ENCODE measurements around the gene ATXN3L.

Gene ATXN3L

DNA sequence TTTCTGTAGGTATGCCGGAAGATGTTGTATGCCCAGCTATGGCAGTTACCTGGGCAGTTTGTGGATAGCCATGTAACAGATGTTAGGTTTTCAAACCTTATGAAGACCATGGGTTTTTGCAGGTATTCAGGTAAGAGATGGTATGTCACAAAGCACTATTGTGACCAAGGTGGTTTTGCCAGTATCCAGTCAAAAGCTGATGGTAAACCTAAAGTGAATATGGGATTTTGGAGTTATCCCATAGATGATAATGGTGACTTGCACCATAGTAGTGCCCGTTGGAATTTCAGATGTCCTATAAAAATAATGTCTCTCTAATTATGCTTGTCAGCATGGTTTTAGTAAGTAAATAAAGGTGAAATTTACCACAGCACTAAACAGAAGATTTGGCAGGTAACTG lies at the start of gene ATXN3L:
Gene ATXN3L (minus strand): TSS at position 101 of the 400 bp plus-strand sequence. CDS start 119 bp downstream, outside the sequence.
- DNase-seq = no peak

DNA sequence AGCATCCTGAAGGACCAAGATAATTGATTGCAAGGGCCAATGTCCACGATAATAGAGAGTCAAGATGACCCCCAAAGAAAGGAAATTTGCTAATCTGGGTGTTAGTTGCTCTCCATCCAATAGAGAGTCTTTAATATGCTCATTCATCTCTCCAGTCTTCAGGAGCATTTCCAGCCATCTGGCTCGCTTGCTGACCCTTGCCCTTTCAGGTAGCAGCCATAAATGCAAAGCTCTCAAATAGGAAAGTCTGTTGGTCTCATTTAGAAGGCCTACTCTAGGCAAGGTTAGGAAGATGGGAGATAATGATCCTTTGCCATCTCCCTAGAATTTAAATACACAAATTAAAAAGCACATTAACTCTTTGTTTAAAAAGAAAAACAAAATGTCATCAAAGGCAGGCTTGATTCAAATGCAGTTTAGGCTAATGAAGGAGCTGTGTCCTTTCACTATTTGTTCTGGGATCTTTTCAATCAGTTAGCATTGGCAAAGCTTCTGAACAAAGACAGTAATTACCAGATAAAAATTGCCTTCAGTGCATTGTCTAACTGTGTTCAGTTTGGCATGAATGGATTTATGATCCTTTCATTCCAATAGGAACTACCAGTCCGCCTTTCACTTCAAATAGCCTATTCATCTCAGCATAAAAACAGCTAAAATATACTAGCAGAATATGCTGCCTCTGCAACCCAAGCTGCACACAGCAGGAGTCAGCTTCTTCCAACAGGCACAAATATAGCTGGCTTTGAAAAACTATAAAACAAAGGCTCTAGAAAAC lies 49.6 kb upstream of the ATXN3L start:
- no peak for DNase-seq

DNA sequence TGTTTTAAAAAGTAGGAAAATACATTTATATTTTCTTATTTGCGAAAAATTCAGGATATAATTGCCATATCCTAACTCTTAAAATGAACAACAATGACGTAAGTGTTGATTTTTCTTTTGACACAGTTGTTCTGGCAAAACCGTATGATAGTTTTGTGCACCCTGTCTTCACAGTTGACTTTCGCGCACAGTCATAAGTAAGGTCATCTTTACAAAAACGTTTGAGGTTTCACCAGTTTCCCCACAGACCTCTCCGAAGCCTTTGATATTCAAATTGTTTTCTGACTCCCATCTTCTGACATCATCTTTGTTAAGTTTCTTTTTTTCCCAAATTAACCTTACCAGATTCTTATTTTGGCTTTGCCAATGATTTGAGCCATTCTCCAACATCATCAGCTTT lies 48.1 kb upstream of the ATXN3L start:
- no peak for DNase-seq

DNA sequence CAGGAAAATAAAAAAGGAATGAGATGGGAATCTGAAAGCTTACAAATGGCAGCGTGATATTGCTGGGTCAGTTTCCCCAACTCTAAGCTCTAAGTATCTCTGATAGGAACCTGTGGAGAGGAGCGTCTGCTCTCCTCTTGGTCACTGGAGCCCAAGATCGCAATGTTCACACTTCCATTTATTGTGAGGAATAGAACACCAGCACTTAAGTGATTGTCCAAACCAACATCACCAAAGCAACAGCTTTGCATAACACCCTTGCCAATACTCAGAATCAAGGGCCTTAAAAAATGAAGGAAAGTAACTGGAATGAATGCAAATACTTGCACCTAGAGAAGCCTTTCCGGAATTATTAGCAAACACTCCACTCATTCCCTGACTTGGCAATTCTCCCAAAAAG lies 46.8 kb upstream of the ATXN3L start:
- DNase-seq = no peak

DNA sequence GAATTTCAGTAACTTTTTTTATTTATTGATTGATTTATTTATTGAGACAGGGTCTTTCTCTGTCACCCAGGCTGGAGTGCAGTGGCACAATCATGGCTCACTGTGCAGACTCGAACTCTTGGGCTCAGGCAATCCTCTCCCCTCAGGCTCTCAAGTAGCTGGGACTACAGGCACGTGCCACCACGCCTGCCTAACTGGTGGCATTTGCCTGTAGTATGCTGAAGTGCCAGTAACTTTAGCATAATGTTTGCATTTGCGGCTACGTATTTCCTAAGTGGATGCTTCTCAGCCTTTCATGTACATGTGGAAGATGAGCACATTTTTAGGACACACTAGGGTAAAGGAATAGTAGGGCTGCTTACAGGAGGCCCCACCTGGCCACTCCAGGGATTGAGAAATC lies 45.3 kb upstream of the ATXN3L start:
- DNase-seq = no peak

DNA sequence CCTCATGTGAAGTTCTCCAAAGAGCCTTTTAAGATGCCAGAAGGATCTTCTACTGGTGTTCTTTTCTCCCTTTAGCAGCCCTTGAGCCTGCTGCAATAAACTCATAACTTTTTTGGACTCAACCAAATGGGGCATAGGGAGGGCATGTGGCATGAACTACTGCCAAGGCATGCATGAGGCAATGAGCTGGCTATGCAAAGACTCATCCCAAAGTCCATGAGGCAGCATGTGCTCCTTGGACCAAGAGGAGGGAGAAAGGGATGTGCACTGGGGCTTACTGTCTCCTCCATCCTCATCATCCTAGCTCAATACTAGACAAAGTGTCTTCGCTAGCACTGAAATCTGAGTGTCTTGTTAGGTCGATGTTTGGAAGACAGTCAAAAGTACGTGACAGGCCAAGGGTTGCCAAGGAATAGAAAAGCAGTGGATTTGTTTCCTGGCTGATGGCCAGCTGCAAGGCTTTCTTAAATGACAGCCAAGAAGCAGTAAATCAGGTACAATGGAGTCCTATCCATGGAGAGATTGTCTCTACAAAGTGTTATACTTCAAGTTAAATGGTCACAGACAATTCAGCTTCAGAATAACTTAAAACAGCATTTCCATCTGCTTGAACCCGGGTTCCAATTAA lies 44.5 kb upstream of the ATXN3L start:
- no peak for DNase-seq

DNA sequence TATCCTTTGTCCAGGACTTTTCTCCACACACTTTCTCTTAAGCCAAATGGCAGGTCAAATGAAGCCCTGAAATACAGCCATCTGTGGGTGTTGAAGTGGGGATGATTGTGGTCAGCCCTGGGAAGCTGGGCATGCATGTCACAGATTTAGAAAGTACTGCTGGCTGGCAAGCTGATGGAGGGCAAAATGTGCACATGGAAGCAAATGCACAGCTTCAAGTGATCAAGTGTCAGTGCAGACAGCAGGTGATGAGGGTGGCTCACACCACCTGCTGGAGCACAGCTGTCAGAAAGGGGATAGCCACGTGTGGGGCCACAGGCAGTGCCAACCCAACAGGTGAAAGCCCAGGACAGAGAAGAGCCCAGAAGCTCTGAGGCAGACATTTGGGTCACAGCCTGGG lies 40.3 kb upstream of the ATXN3L start:
- no peak for DNase-seq

DNA sequence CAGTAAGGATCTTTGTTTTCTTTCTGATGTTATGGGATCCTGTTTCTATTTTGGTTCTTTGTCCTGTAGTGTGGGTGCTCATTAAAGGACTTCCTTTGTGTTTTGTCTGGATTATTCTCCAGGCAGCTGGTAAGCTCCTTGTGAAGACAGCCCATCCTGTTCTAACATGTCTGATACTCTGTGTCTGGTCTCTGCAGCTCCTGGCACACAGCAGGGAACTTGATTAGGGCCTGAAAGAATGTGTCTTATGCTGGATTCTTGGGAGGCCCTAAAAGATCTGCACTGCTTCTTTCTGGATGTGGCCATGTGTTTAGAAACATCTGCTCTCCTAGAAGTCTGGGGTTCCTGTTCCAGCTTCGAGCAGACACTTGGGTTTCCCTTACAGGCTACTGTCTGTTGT lies 38.1 kb upstream of the ATXN3L start:
- DNase-seq = peak; percentile 8

DNA sequence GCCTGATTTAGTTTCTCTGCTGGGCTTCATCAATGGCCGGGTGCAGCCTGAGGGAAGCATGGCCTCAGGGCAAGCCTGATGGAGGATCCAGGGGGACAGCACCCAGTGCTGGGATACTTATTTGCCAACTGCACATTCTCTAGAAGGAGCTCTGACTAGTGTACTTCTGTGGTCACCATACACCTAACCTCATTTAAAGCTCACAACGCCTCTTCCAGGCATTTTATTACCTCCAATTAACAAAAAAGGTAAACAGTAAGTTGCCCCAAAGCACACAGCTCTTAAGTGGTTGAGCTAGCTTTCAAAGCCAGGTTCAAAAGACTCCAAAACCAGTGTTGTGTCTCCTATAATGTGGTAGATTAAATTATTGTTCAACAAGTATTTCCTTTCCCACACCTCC lies 26.8 kb upstream of the ATXN3L start:
- DNase-seq = no peak

DNA sequence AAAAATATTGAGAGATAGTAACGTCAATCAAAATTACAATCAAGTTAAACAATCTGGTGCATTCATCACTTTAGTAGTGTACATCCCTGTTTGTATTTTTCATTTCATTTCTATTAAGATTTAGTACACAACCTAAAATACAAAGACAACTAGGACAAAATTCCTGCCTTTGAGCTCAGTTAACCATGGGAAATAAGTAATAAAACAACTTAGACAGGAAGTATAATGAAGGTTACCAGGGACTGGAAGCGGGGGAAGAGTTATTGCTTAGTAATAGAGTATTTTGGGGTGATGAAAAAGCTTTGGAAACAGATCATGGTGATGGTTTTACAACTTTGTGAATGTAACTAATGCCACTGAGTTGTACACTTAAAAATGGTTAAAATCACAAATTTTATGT lies 25.6 kb upstream of the ATXN3L start:
- DNase-seq = no peak

DNA sequence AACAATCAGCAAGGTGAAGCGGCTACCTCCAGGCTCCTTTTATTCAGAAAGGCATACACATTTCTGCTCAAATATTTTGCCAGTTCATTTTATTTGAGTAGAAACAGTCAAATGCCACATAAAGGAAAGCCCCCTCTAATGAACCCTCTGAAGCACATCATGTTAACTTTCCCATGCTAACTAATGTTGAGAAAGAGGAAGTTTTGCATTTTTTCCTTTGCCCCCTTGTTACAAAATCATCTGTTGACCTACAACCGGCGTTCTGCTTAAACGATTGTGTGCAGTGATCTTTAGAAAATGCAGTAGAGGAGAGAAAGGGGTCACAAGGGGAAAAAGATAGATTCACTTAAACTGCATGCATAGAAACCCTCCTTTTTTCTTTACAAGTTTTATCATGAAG lies 25.2 kb upstream of the ATXN3L start:
- DNase-seq = peak; percentile 58

DNA sequence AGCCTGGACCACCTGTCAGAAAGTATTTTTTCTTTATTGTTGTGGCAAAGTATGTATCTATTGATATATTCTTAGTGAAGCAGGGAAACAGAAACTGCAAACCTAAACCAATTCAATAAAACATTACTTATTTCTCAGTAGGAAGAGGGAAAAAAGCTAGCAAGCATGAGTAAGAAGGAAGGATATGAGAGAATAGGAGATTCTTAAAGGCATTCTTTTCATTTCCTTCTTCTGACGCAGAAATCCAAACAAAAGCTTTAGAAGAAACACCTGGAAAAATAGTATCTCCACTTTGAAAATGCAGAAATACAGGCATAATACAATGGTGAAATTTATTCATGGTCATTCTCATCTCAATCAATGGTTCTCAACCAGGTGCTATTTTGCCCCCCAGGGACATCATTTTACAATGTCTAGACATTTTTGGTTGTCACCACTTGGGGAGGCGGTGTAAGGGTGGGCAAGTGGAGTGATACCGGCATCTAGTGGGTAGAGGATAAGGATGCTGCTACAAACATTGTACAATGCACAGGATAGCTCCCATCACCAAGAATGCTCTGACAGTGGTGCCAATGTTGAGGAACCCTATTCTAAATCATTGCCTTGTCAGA lies 21.7 kb upstream of the ATXN3L start:
- no peak for DNase-seq

DNA sequence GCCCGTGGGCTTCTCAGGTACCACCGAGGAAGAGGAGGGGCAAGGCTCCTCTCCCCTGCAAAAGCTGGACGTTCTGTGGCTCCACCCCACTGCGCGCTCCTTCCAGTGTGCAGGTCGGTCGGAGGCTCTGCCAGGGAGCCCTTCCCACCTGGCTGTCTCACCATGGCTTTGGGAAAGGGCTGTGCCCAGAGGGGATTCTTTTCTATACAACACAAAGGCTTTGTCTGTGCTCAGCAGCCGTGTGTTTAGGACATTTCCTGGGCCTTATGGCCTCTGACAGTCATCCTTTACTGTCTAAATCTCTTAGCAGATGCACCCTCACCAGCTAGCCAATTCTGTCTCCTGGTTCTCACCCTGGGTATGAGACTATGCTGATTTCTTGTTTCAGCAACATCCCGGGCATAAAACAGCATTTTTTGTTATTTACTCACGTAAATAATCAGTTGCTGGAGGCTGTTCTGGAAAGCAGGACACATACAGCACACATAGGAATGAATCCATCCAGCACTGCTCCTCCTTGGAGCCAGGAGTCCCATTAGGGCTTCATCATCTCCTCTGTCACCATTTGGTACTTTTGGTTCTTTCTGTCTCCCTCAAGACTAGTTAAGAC lies 20.4 kb upstream of the ATXN3L start:
- no peak for DNase-seq

DNA sequence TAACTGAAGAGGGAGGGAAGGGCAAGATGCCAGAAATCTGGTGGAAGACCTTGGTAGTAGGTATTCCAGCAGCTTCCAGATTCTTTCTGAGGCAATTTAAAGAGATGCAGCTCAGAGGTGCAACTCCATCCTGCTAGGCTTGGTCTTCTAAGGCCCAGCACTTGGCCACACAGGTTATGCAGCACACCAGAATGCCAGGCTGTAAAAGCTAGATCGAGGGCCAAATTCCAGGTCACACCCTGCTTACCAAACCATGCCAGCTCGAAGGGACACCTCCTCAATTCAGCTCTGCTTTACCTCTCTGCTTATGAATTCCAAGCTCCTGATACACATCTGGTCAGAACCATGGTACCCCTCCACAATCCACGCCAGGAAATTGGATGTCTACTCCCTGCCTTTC lies 19.8 kb upstream of the ATXN3L start:
- DNase-seq = no peak

DNA sequence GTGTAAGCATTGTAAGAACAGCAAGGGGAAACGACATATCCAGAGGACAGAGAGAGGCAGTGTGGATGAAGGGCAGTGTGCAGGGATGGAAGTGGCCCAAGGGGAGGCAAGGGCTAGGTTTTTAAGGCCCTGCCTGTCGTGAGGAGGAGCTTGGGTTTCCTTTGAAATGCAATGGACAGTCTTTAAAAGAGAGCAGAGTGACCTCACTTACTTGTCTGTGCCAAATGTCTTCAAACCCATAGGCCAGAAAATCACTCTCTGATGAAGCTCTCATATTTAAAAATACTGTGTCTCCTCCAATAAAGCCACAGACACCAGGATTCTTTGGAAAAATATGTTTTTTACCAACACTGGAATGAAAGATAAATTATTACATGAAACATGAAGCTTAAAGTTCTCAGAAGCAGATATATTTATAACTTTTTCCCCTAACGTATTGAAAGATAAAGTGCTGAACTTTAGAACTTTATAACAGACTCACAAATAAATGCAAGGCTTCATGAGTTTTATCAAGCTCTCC lies 19.2 kb upstream of the ATXN3L start:
- no peak for DNase-seq

DNA sequence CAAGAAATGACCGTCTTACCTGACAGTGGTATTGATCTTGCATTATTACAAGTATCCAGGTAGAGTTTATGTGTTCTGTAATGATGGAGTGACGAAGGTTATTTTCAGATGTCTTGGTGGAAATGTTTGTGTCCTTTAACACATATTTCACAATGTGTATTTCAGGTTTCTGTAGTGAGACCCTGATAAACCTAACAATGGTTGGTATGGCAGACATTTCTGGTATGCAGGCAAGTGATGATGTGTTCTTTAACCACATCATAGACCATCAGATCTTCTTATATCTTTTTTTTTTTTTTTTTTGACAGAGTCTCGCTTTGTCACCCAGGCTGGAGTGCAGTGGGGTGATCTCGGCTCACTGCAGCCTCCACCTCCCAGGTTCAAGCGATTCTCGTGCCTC lies 14.6 kb upstream of the ATXN3L start:
- no peak for DNase-seq

DNA sequence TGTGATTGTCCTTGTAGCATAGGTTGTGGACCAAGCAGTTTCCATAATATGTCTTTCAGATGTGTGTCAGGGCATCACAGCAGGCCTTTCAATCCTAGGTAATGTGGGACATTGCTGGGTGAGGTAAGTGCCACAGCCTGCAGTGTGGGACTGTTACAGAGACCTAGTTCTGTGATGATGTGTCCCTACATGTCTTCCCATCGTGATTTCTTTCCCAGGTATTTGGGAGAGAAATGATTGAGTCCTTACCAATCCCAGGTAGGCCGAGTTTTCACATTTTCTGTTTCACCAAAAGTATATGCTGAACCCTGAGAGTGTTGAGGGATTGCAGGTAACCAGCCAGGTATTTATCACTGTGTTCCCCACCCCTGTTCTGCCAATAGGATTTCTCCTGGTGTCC lies 10.6 kb upstream of the ATXN3L start:
- no peak for DNase-seq

DNA sequence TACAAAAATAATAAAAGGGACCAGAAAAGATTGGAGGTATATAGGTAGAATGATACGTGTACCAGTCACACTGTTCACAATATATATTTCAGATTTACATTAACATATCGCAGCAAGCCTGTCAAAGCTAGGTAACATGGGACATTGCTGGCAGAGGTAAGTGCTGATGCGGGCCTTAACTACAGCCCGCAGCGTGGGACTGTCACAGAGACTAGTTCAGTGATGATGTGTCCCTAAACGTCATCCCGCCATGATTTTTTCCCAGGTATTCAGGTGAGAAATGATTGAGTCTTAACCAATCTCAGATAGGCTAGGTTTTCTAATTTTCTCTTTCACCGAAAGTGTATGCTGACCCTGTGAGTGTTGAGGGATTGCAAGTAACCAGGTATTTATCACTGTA lies 7.8 kb upstream of the ATXN3L start:
- DNase-seq = no peak

DNA sequence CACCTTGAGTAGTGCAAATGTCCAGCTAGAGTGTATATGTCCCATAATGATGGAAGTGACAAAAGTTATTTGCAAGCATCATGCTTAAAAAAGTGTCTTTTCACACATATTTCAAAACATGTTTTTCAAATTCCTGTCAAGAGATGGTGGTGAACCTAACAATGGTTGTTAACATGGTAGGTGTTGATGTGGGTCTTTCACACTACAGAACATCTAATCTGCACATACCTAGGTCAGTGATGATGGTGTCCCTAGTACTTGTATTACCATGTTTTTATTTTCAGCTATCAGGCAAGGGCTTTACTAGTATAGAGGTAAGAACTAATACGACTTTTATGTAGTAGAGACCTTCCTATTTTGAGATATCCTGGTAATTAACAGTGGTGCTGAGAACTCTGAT lies 3.4 kb upstream of the ATXN3L start:
- no peak for DNase-seq

DNA sequence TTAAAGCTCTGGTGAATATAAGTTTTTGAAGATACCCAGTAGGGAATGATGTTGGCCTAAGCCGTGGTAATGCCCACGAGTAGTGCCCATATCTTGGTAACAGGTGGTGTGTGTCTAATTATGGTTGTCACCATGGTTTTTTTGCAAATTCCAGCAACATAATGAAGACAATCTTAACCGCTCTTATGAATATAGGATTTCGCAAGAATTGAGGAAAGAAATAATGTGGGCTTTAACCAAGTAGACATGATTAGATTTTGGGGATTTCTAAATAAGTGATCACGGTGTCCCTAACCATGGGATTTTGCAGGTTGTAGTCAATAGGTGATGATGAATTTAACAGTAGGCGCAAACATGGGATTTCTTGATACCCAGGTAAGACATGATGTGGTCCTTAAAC lies 2.5 kb downstream of the ATXN3L start:
- DNase-seq = no peak

DNA sequence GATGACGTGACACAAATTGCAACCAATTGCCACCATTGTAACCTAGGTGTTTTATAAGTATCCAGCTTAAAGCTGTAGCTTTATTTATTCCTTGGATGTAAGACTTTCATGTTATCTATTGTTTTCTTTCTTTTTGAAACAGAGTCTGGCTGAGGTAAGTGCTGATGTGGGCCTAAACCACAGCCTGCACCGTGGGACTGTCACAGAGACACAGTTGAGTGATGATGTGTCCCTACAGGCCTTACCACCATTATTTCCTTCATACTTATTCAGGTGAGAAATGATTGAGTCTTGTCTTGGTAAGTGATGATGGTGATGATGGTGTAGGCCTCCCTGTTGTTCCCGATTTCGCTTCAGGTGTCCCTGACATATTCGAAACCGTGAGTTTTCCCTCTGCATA lies 8.3 kb downstream of the ATXN3L start:
- DNase-seq = no peak

DNA sequence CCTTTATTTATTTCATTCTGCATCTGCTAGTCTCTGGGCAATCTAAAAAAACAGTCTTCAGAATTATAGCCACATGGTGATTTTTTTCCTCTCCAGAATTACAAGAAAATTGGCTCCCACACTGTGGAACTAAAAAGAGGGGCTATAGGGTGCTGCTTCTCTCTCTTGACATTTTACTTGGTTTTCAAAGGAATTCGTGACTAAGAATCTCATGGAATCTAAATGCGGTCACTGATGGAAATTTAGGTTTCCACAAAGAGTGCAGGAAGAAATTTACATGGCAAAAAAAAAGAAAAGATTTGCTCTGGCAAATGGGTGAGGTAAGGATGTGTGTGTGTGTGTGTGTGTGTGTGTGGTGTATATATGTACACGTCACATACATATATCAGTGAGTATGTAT lies 10.2 kb downstream of the ATXN3L start:
- DNase-seq = no peak

DNA sequence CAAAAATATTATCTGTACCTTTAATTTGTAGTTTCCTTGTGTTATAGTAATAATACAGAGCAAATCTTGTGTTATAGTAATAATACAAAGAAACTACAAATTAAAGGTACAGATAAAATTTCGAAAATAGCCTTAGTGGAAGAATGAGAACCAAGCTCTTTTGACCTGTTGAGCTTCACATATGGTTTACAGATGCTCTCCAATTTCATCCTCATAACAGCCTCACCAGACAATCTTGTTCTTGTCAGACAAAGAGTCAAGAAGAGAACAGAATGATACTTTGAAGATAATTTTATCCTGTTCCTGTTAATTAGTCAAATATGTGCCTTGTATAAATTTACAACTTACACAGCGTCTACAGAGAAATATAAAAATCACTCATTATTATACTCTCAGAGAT lies 12.8 kb downstream of the ATXN3L start:
- no peak for DNase-seq

DNA sequence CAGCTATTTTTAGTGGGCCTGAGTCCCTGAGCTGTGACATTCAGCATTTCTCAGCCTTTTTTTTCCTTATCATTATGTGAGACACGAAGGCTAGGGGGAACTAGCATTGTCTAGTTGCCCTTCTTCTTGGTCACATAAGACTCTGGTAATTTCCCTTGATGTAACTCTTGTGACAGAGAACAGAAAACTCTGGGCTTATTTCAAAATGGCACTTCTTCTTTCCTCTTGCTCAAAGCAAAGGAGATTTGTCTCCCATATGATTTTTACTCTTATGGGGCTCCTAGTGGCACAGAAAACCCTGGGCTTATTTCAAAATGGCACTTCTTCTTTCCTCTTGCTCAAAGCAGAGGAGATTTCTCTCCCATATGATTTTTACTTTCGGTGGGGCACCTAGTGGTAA lies 14.7 kb downstream of the ATXN3L start:
- peak; percentile 89 for DNase-seq

Data from inflammatory macrophage treated with lipopolysaccharide for 4 hours (primary cell).